Measurements from ENCODE around the gene NPRL2. TPM values are rescaled to one million over a fixed set of nuclear protein-coding genes. Genes with fewer than 3 reads are reported as not detected.

The NPRL2 gene
- total and polyA plus RNA-seq, 3 donors from 2014 or later = 26.9 to 29.2 (median 28.0) TPM

GRCh38 chr3:50364573-50365079, 14.1 kb upstream of the NPRL2 start:
- WGBS, 2 donors = 7 to 15% methylated on average over 19 to 31 of the region's 48 CpGs
- DNase-seq = no peak
- intact Hi-C loops (cut with DNase I; ENCODE audit: low total_unique reads) = loop anchor here (10.0 kb wide), 1 partner anchor 180 kb away; no protein-coding TSS in a partner anchor

GRCh38 chr3:50359760-50360110, 9.2 kb upstream of the NPRL2 start:
- 15 to 30% methylated on average over 5 to 8 of the region's 8 CpGs for WGBS, 2 donors
- no peaks in the 10 kb centered on the region for H3K27me3 ChIP-seq
- peak overlapping the region; percentile 89 to 95 for H3K4me3 ChIP-seq
- no peak for DNase-seq
- H3K36me3 ChIP-seq (ENCODE audit: low read depth, missing control alignments) = no peaks in the 10 kb centered on the region
- no peak overlapping the region for H3K27ac ChIP-seq
- intact Hi-C loops (cut with DNase I; ENCODE audit: low total_unique reads) = loop anchor here (10.0 kb wide), 1 partner anchor 185 kb away; no protein-coding TSS in a partner anchor
- H3K4me1 ChIP-seq = peaks cover 39% of the 10 kb centered on the region
- TF ChIP-seq CTCF (IDR thresholded peaks at IDR 0.05) (no peak), POLR2A (IDR thresholded peaks at IDR 0.05) (no peak)
- H3K9me3 ChIP-seq = no peaks in the 10 kb centered on the region

More at GRCh38 chr3:50364573-50365079, 14.1 kb upstream of the NPRL2 start:
- Histone ChIP-seq H3K9me3 (no peaks in the 10 kb centered on the region), H3K4me1 (peaks cover 7% of the 10 kb centered on the region), H3K27ac (peak overlapping the region in 1 of 2 donors; percentile 51), H3K27me3 (no peaks in the 10 kb centered on the region), H3K36me3 (ENCODE audit: low read depth, missing control alignments) (no peaks in the 10 kb centered on the region), H3K4me3 (peak overlapping the region; percentile 45 to 60)
- TF ChIP-seq CTCF (IDR thresholded peaks at IDR 0.05) (no peak), POLR2A (IDR thresholded peaks at IDR 0.05) (no peak)

GRCh38 chr3:50358911-50359759, 8.6 kb upstream of the NPRL2 start, which contains the start of gene TMEM115:
TMEM115 (minus strand) TSS chr3:50359521; CDS start chr3:50359063, 458 bp downstream.
- Histone ChIP-seq H3K27ac (peak within 1 kb of the TSS; percentile 85 to 86), H3K36me3 (ENCODE audit: low read depth, missing control alignments) (no peaks in the 10 kb centered on the region), H3K4me1 (peaks cover 36% of the 10 kb centered on the region), H3K27me3 (no peaks in the 10 kb centered on the region), H3K4me3 (peak within 1 kb of the TSS; percentile 89 to 95), H3K9me3 (no peaks in the 10 kb centered on the region)
- intact Hi-C loops (cut with DNase I; ENCODE audit: low total_unique reads) = no loop called here
- TF ChIP-seq POLR2A (IDR thresholded peaks at IDR 0.05) = no peak
- TF ChIP-seq CTCF (IDR thresholded peaks at IDR 0.05) = no peak
- DNase-seq = peak; percentile 100
- WGBS, 2 donors = 1% methylated on average over 20 to 58 of the region's 64 CpGs

- peaks cover 35% of the 10 kb centered on the region for H3K4me1 ChIP-seq
- no peaks in the 10 kb centered on the region for H3K36me3 ChIP-seq (ENCODE audit: low read depth, missing control alignments)
- intact Hi-C loops (cut with DNase I; ENCODE audit: low total_unique reads) = no loop called here
- TF ChIP-seq POLR2A (IDR thresholded peaks at IDR 0.05) (no peak), CTCF (IDR thresholded peaks at IDR 0.05) (no peak)
- H3K27me3 ChIP-seq = no peaks in the 10 kb centered on the region
- peak overlapping the region; percentile 89 to 95 for H3K4me3 ChIP-seq
- peak overlapping the region; percentile 85 to 86 for H3K27ac ChIP-seq
- no peak for DNase-seq
- H3K9me3 ChIP-seq = no peaks in the 10 kb centered on the region
- WGBS, 2 donors = 22 to 35% methylated on average over 13 to 24 of the region's 24 CpGs
Measured at GRCh38 chr3:50358355-50358910, 7.9 kb upstream of the NPRL2 start.
